GM13976 (cell line): ENCODE results near the gene HSD17B7.

Source experiments
- DNase-seq: peaks from one replicate; pipeline ENCODE4 v3.0.0; 2012; ENCODE audit warnings: low spot score
- in situ Hi-C: fragments of 300-500 bp; cut with MboI; formaldehyde crosslinking; loops from one replicate; pipeline ENCODE4 v1.12.0; 2022; ENCODE audit warnings: low sequenced_read_pairs, mixed read lengths, inconsistent platforms; ENCODE audit not compliant: unreplicated experiment
- TF ChIP-seq, protein P1 (sequence below): IDR thresholded peaks from 2 replicates; pipeline ENCODE4 v1.5.1; 2012; ENCODE audit warnings: borderline replicate concordance, mild to moderate bottlenecking; ENCODE audit not compliant: insufficient read depth; ENCODE audit errors: extremely low read depth, missing control alignments, control extremely low read depth

The HSD17B7 gene

DNA sequence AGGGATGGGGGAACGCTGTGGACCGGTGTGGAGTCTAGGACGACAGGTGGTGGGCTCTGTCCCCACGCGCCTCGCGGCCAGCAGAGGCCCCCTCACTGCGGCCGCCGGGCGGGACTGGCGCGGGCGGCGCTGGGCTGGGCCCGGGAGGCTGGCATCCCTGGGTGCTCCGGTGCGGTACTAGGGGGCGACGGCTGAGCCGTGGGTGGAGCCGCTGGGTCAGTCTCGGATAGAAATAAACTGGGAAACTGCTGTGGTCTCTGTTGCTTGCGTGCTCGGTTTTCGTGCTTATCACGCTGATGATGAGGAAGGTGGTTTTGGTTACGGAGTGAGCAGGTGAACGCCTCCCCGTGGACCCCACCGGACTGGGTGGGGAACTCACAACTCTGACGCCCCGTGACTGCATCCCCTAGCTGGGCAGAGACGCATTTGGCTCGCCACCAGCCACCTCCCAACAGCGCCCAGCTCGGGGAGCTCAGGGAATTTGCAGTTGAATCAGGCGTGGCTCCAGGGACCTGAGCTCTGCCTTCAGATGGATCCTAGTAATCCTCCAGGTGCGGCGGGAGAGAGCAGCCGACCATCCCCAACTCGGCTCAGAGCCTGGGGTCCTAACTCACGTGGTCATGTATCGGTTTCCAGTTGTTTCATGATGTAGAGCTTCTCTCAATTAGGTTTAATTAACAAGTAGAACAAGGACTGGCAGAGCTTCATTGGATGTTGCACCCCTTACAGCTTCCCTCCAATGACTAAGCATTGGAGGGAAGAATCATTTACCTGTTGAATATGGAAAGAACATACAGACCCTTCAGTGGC is 32.1 kb downstream of the HSD17B7 start:
- in situ Hi-C loops = no loop called here
- TF ChIP-seq, protein P1, sequence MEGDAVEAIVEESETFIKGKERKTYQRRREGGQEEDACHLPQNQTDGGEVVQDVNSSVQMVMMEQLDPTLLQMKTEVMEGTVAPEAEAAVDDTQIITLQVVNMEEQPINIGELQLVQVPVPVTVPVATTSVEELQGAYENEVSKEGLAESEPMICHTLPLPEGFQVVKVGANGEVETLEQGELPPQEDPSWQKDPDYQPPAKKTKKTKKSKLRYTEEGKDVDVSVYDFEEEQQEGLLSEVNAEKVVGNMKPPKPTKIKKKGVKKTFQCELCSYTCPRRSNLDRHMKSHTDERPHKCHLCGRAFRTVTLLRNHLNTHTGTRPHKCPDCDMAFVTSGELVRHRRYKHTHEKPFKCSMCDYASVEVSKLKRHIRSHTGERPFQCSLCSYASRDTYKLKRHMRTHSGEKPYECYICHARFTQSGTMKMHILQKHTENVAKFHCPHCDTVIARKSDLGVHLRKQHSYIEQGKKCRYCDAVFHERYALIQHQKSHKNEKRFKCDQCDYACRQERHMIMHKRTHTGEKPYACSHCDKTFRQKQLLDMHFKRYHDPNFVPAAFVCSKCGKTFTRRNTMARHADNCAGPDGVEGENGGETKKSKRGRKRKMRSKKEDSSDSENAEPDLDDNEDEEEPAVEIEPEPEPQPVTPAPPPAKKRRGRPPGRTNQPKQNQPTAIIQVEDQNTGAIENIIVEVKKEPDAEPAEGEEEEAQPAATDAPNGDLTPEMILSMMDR = no peak
- DNase-seq = peak; percentile 32

DNA sequence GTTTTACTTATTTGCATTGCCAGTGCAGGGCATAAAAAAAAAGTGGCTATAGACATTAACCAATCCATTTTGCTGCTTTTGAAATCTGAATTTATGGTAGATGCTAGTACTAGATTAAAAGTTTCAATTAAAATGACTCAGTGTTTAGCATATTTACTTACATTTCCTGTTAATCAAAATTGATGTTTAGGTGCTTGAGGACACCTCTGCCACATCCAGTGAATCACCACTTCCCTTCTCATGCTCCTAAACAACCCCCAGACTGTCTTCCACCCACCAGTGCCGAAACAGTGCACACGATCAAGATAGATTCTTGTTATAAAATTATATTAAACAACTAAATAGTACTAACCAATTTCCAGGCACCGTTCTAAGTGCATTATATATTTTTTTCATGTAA is 32.7 kb downstream of the HSD17B7 start:
- TF ChIP-seq, protein P1 = no peak
- in situ Hi-C loops = no loop called here

DNA sequence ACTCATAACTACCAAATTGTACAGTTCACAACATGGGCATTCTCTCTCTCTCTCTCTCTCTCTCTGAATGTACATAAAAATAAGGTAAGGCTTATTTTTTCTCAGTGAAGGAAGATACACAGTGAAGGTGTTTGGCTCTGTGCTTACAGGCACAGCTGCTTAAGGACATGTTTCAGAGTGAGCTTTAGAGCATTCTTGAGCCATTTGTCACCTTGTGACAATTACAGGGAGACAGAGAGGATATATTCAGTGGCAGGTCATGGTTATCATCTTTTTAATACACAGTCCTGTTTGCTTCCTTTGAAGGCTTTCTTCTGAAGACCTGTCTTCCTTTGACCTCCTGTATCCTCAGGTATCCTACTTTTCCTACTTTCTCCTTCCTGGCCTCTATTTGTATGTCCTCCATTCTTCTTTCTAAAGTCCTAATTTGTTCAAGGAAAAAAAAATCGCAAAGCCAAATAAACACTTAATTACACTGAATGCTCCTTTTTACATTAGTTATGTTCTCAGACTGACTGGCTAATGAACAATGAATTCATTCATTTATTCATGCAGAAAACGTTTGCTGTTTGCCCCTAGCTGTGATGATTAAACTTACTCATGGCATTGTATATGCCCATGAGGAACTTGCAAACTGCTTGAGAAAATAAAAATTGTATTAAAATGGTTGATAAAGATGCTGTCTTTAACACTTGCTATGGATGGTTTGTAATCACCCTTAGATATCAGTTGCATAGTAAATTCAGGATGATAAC is 33.4 kb downstream of the HSD17B7 start:
- in situ Hi-C loops = no loop called here
- DNase-seq = no peak
- TF ChIP-seq, protein P1 = no peak

More for the DNA sequence above, 32.7 kb downstream of the HSD17B7 start:
- no peak for DNase-seq

DNA sequence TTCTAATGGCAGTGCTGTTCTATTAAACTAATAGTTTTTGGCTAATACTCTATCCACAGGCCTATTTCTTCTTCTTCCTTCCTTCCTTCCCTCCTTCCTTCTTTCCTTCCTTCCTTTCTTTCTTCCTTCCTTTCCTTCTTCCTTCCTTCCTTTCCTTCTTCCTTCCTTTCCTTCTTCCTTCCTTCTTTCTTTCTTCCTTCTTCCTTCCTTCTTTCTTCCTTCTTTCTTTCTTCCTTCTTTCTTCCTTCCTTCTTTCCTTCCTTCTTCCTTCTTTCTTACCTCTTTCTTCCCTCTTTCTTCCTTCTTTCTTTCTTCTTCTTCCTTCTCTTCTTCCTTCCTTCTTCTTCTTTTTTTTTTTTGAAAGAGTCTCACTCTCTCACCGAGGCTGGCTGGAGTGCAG is 38.8 kb downstream of the HSD17B7 start:
- in situ Hi-C loops = no loop called here
- no peak for DNase-seq
- TF ChIP-seq, protein P1 = no peak

DNA sequence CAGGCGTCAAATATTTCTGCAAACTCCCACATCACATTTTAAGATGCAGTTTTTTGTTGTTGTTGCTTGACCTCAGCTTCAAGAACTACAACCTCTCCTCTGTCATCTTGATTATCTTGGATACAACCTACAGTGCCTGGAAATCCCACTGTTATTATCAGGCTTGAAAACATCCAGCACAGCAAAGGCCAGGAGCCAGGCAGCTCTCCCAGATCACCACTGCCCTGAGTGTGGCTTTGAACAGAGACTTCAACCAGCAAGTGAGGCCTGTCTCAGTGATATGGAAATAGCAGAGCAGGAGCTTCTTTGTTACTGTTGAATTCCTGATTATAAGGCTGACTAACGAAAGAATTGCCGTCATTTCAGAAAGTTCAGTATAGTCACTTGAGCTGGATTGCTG is 42.0 kb downstream of the HSD17B7 start:
- in situ Hi-C loops = no loop called here
- no peak for DNase-seq
- TF ChIP-seq, protein P1 = no peak

DNA sequence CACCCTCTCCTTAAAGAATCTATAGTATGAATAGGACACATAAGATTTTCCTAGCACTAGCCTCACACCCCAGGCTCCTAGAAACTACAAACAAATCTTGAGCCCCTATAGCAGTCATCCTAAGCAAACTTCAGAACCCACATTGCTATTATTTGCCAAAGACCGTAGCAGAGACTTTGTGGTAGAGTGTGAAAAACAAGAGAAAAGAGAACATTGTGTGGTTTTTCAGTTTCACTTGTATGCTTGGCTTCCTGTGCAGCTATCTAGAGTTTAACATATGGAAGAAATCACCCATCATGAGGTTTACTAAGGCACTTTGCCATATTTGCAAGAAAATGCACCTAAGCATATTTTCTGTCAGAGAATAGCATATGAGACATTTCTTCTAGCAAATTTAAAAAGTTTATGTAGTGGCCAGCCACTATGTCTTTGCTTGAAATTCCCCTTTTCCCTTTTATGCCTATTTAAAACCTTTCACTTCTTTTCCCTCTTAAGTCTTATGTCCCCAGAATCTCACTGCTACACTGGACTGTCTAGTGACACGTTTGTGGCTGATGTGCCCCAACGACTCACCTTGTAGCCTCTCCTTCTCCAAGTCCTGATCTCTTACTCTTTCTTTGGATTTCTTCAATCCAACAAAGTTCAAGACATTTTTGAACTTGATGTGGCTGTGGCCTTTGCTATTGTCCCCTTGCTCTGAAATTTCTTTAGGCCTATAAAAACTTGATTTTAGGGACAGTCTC is 44.8 kb downstream of the HSD17B7 start:
- in situ Hi-C loops = no loop called here
- DNase-seq = peak; percentile 54
- TF ChIP-seq, protein P1 = no peak
